ENCODE results near the gene TTC9C.
"Not testable (repeated sequence)": the region's sequence is repeated elsewhere in the genome, so short reads cannot be mapped to it uniquely, and the experiment has no call there.

TTC9C gene

GRCh38 chr11:62752177-62752785, 24.0 kb downstream of the TTC9C start:
- DNase-seq (ENCODE audit: low spot score), result no peak

- no peak for DNase-seq (ENCODE audit: low spot score)
Measured at GRCh38 chr11:62752994-62753735, 24.9 kb downstream of the TTC9C start.

GRCh38 chr11:62753736-62754603, 25.7 kb downstream of the TTC9C start, which contains the start of gene ZBTB3:
Gene ZBTB3, minus strand, starts transcription at chr11:62754160. Its CDS starts 496 bp downstream, at chr11:62753664.
- peak; percentile 99 for DNase-seq (ENCODE audit: low spot score)

- DNase-seq (ENCODE audit: low spot score), result no peak
Measured at GRCh38 chr11:62755086-62755615, 26.9 kb downstream of the TTC9C start.

GRCh38 chr11:62757846-62758788, 29.8 kb downstream of the TTC9C start:
- no peak for DNase-seq (ENCODE audit: low spot score)

GRCh38 chr11:62760867-62761227, 32.6 kb downstream of the TTC9C start:
- DNase-seq (ENCODE audit: low spot score), result not testable (repeated sequence)

GRCh38 chr11:62770778-62771143, 42.5 kb downstream of the TTC9C start:
- DNase-seq (ENCODE audit: low spot score), result no peak

GRCh38 chr11:62771144-62772021, 43.1 kb downstream of the TTC9C start, which contains the start of gene TAF6L:
Gene TAF6L, plus strand, starts transcription at chr11:62771396. Its CDS starts 4,388 bp downstream, at chr11:62775784.
- DNase-seq (ENCODE audit: low spot score), result peak; percentile 95

- DNase-seq (ENCODE audit: low spot score), result no peak
Measured at GRCh38 chr11:62774407-62774806, 46.1 kb downstream of the TTC9C start.

GRCh38 chr11:62775646-62776045, 47.4 kb downstream of the TTC9C start:
- no peak for DNase-seq (ENCODE audit: low spot score)

GRCh38 chr11:62777389-62777788, 49.1 kb downstream of the TTC9C start:
- no peak for DNase-seq (ENCODE audit: low spot score)

- no peak for DNase-seq (ENCODE audit: low spot score)
Measured at GRCh38 chr11:62778441-62778840, 50.2 kb downstream of the TTC9C start.

- no peak for DNase-seq (ENCODE audit: low spot score)
Measured at GRCh38 chr11:62782753-62783152, 54.5 kb downstream of the TTC9C start.

GRCh38 chr11:62786318-62787004, 58.2 kb downstream of the TTC9C start:
- peak; percentile 90 for DNase-seq (ENCODE audit: low spot score)

GRCh38 chr11:62787005-62787759, 58.9 kb downstream of the TTC9C start, which contains the start of gene TMEM179B:
Gene TMEM179B, plus strand, starts transcription at chr11:62787402. Its CDS starts 30 bp downstream, at chr11:62787432.
- peak; percentile 98 for DNase-seq (ENCODE audit: low spot score)
